Heart left ventricle (tissue), 16 donors: ENCODE measurements around the gene TDRD9. TPM values are rescaled to one million over a fixed set of nuclear protein-coding genes. Genes with fewer than 3 reads are reported as not detected.

Experiments
- ATAC-seq, 4 donors: fragments of 200-7000 bp; cut with Tn5 transposase; one replicate each; pipeline ENCODE4 v1.9.1; 2020 to 2022; ENCODE audit warnings: moderate library complexity in 4 of 4, mild to moderate bottlenecking in 3 of 4, moderate number of reproducible peaks in 1 of 4
- DNase-seq, 5 donors: peaks; one replicate each; pipeline ENCODE4 v3.0.0-alpha.2; 2020
- H3K27ac ChIP-seq, 12 donors: fragments of 200-600 bp; sonication (generic) in 4 of 12; one replicate each; pipeline versions ENCODE4 v1.5.0 to v1.8.0; 2016 to 2022; ENCODE audit warnings: mild to moderate bottlenecking in 2 of 12
- H3K27me3 ChIP-seq, 9 donors: fragments of 200-600 bp; sonication (generic) in 2 of 9; one replicate each; pipeline versions ENCODE4 v1.5.1 to v1.8.0; 2016 to 2022; ENCODE audit warnings: mild to moderate bottlenecking in 3 of 9
- H3K36me3 ChIP-seq, 9 donors: fragments of 200-600 bp; sonication (generic) in 2 of 9; one replicate each; pipeline versions ENCODE4 v1.5.0 to v1.8.0; 2018 to 2022; ENCODE audit warnings: mild to moderate bottlenecking in 2 of 9
- H3K4me1 ChIP-seq, 12 donors: fragments of 200-600 bp; sonication (generic) in 4 of 12; one replicate each; pipeline versions ENCODE4 v1.5.0 to v1.8.0; 2016 to 2022; ENCODE audit warnings: mild to moderate bottlenecking in 3 of 12
- H3K4me3 ChIP-seq, 12 donors: fragments of 200-600 bp; sonication (generic) in 4 of 12; one replicate each; pipeline versions ENCODE4 v1.5.0 to v1.8.0; 2017 to 2022; ENCODE audit warnings: mild to moderate bottlenecking in 9 of 12, moderate library complexity in 4 of 12
- H3K9me3 ChIP-seq, 12 donors: fragments of 200-600 bp; sonication (generic) in 4 of 12; one replicate each; pipeline versions ENCODE4 v1.5.0 to v1.8.0; 2016 to 2022; ENCODE audit warnings: mild to moderate bottlenecking in 1 of 12
- CTCF ChIP-seq, 12 donors: fragments of 200-600 bp; sonication (generic) in 4 of 12; IDR thresholded peaks; one replicate each; pipeline versions ENCODE4 v1.5.0 to v1.8.0; 2018 to 2022; ENCODE audit warnings: antibody characterized with exemption in 12 of 12, mild to moderate bottlenecking in 5 of 12
- POLR2A ChIP-seq, 2 donors: fragments of 450-650 bp; IDR thresholded peaks; one replicate each; pipeline ENCODE4 v1.6.1; 2017; ENCODE audit warnings: antibody characterized with exemption in 2 of 2, mild to moderate bottlenecking in 2 of 2, moderate library complexity in 2 of 2
- WGBS, 4 donors: extraction: QIAGEN DNeasy Blood & Tissue Kit in 2 of 4; methylation state at CpG; one replicate each; pipeline versions ENCODE4 v1.1.5 to v1.1.7; 2013 to 2018; 5-methylcytosine and 5-hydroxymethylcytosine counted together
- intact Hi-C, 10 donors: fragments of 100-400 bp; cut with DNase I; formaldehyde crosslinking; loops; one replicate each; pipeline versions ENCODE4 v1.11.1 to v1.14.2; 2022
- polyA plus RNA-seq, 2 donors: library from polyadenylated mRNA; stranded (reverse); fragments of 200-250 nt; gene quantifications; one replicate each; pipeline ENCODE4 v1.2.3, GENCODE V29; 2013
- total RNA-seq, 9 donors: library from RNA; depleted of rRNA in 2 of 9; stranded (reverse); fragments of >200 nt in 2 of 9; fragmentation: NEBNext Ultra II Directional in 3 of 9; extraction: Animal tissue kit (Norgen Biotek cat#: 25700) in 3 of 9; gene quantifications; one replicate each; pipeline versions ENCODE4 v1.1.0 to v1.2.4, GENCODE V29; 2016 to 2023
- donor health status: ischemic (EF 13 %, LVEDD 7.1; RV severe dilation, severe dysfunction).
- donor health status: healthy with polysubstance abuse.
- donor health status: DM: no; HTN: yes; CAD: no.
- donor health status: DM: no; HTN: no; CAD: no.
- donor health status: ischemic (EF 25% LVEDD 6.9; RV normal size, moderate dysfunction).
- donor health status: ischemic (EF 25% LVEDD 5.7; RV mildly dilated, moderate dysfunction).
- donor health status: healthy.
- donor health status: DM: yes; HTN: yes; CAD: no.
- donor health status: ischemic (EF 35%, LVEDD 5.7; RV mildly dilated, moderate dysfunction).
- donor health status: nonischemic (EF 11% LVEDD 7.7; RV severe dilation, severe dysfunction).
- donor health status: DM: yes; HTN: yes; CAD: no.
- donor health status: PGD.
- donor health status: ischemic (EF 29% LVEDD 5.4; RV normal size, mild dysfunction).
- donor health status: nonischemic (EF 23%, LVEDD 6.1; RV moderate dilation, normal function).

Gene TDRD9
- total and polyA plus RNA-seq, 11 donors, result 1.1 to 9.6 (median 2.1) TPM

- ATAC-seq (no peak), DNase-seq (no peak)
- Histone ChIP-seq H3K27me3 (peaks cover 0 to 17% (median 11%) of the 10 kb centered on the region in 9 donors), H3K9me3 (no peaks in the 10 kb centered on the region), H3K4me1 (peaks cover 0 to 51% (median 11%) of the 10 kb centered on the region in 12 donors), H3K27ac (peak overlapping the region in 1 of 12 donors; percentile 61), H3K36me3 (no peaks in the 10 kb centered on the region), H3K4me3 (no peak overlapping the region)
- WGBS, 4 donors, result 86 to 87% (median 87%) methylated on average over 11 to 15 of the region's 15 CpGs
- TF ChIP-seq POLR2A (IDR thresholded peaks at IDR 0.05), result no peak
- TF ChIP-seq CTCF (IDR thresholded peaks at IDR 0.05), result no peak
- intact Hi-C loops, result loop anchor here in 3 of 10 donors (5.0 kb wide), 3 partner anchors 480 to 555 kb away; no protein-coding TSS in a partner anchor
Measured at GRCh38 chr14:104081951-104082464, 153.8 kb downstream of the TDRD9 start.

- ATAC-seq (peak; percentile 41 to 72 (median 54)), DNase-seq (peak; percentile 44 to 79 (median 70))
- TF ChIP-seq POLR2A (IDR thresholded peaks at IDR 0.05) (no peak), CTCF (IDR thresholded peaks at IDR 0.05) (no peak)
- no peaks in the 10 kb centered on the region for H3K36me3 ChIP-seq
- peaks cover 0 to 53% (median 11%) of the 10 kb centered on the region in 12 donors for H3K4me1 ChIP-seq
- peaks cover 0 to 19% (median 11%) of the 10 kb centered on the region in 9 donors for H3K27me3 ChIP-seq
- peak overlapping the region in 6 of 12 donors; percentile 1 to 61 (median 31) for H3K27ac ChIP-seq
- intact Hi-C loops, result loop anchor here in 3 of 10 donors (5.0 kb wide), 3 partner anchors 479 to 554 kb away; no protein-coding TSS in a partner anchor
- WGBS, 4 donors, result 34 to 51% (median 43%) methylated on average over 10 to 12 of the region's 12 CpGs
- no peak overlapping the region for H3K4me3 ChIP-seq
- no peaks in the 10 kb centered on the region for H3K9me3 ChIP-seq
Measured at GRCh38 chr14:104082807-104083206, 154.6 kb downstream of the TDRD9 start.

- no peaks in the 10 kb centered on the region for H3K9me3 ChIP-seq
- 35 to 48% (median 40%) methylated on average over 14 to 16 of the region's 16 CpGs for WGBS, 4 donors
- no peaks in the 10 kb centered on the region for H3K36me3 ChIP-seq
- H3K27ac ChIP-seq, result peak overlapping the region in 9 of 12 donors; percentile 2 to 71 (median 64)
- no peak for TF ChIP-seq CTCF (IDR thresholded peaks at IDR 0.05)
- no peak for TF ChIP-seq POLR2A (IDR thresholded peaks at IDR 0.05)
- ATAC-seq (no peak), DNase-seq (no peak)
- H3K4me1 ChIP-seq, result peaks cover 0 to 48% (median 10%) of the 10 kb centered on the region in 12 donors
- intact Hi-C loops, result loop anchor here in 3 of 10 donors (5.0 kb wide), 3 partner anchors 478 to 553 kb away; no protein-coding TSS in a partner anchor
- peaks cover 0 to 19% (median 11%) of the 10 kb centered on the region in 9 donors for H3K27me3 ChIP-seq
- H3K4me3 ChIP-seq, result peak overlapping the region in 2 of 12 donors; percentile 8 to 16
Measured at GRCh38 chr14:104084251-104085002, 156.2 kb downstream of the TDRD9 start.
